ENCODE results near the gene PWP1. TPM values are rescaled to one million over a fixed set of nuclear protein-coding genes. Genes with fewer than 3 reads are reported as not detected.

The PWP1 gene
- 10 to 100 TPM; 21.9 to 36.2 (median 25.9) TPM for polyA plus RNA-seq

- WGBS, 3 donors = 0 to 1% (median 0%) methylated on average over 51 of the region's 51 CpGs
- H3K27ac ChIP-seq (ENCODE audit: low read depth, low read length) = no peak within 1 kb of the TSS
Measured at GRCh38 chr12:107685360-107686248, at the start of gene PWP1. Gene PWP1 (plus strand): TSS chr12:107685799. CDS start chr12:107685900, 101 bp downstream.

- H3K27ac ChIP-seq (ENCODE audit: low read depth, low read length) = no peak overlapping the region
Measured at GRCh38 chr12:107641154-107641553, 44.4 kb upstream of the PWP1 start.

DNA sequence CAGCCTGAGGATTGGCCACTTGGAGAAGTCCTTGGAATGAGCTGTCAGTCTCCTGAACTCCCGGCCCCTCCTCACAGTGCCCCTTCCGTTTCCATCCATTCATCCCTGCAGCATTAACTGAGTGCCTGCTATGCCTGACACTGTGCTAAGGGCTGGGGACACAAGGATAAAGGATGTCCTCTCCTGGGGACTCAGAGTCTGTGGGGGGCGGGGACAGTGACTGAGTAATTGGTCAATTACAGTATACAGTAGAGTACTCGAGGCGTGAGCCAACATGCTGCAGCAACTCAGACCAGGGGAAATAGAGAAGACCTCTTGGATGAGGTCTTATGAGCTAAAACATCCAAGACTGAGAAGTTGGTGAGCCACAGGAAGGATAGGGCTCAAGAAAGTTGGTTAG is 43.4 kb upstream of the PWP1 start:
- WGBS, 3 donors = 68 to 82% (median 82%) methylated on average over 5 of the region's 5 CpGs
- H3K27ac ChIP-seq (ENCODE audit: low read depth, low read length) = no peak overlapping the region

- no peak overlapping the region for H3K27ac ChIP-seq (ENCODE audit: low read depth, low read length)
- WGBS, 3 donors = 41 to 55% (median 42%) methylated on average over 27 of the region's 27 CpGs
Measured at GRCh38 chr12:107645630-107646333, 39.8 kb upstream of the PWP1 start.

- 91 to 94% (median 94%) methylated on average over 7 of the region's 7 CpGs for WGBS, 3 donors
- no peak overlapping the region for H3K27ac ChIP-seq (ENCODE audit: low read depth, low read length)
Measured at GRCh38 chr12:107646436-107646835, 39.2 kb upstream of the PWP1 start.

DNA sequence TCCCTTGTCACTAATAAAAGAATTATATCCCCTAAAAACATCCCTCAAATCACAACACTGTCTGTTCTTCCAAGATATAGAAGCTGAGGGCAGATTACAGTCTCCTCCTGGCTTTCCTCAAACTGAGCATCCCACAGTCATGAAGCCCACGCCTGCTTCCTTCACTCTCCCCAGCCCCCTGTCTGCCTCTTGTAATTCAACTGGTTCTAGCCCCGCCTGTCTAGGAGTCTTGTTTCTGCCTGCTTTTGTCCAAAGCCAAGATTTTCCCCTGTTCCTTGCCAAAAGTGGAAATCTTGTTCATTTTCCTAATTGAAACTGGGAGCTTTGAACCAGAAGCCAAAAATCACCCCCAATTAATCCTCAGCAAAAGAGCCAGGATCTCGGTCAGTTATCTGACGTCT is 35.9 kb upstream of the PWP1 start:
- 44 to 47% (median 45%) methylated on average over 4 of the region's 4 CpGs for WGBS, 3 donors
- H3K27ac ChIP-seq (ENCODE audit: low read depth, low read length) = no peak overlapping the region

DNA sequence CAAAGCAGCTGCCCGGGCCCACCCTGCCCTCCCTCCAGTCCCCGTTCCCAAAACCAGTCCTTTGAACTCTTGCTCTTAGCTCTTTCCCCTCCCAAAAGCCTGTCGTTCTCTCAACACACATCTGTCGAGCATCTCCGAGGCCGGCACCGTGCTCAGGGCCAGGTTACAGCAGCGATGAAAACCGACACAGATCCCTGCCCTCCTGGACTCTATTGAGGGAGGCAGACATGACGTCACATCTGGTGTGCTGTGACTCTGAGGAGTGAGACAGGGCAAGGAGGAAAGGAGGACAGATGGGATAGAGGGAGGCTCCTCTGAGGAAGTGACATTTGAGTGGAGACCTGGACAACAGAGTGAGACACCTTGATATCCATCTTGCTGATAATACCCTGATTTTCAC is 34.6 kb upstream of the PWP1 start:
- WGBS, 3 donors = 60 to 79% (median 73%) methylated on average over 10 of the region's 10 CpGs
- no peak overlapping the region for H3K27ac ChIP-seq (ENCODE audit: low read depth, low read length)

- WGBS, 3 donors = 31 to 74% (median 63%) methylated on average over 11 of the region's 11 CpGs
- H3K27ac ChIP-seq (ENCODE audit: low read depth, low read length) = no peak overlapping the region
Measured at GRCh38 chr12:107651571-107652449, 33.8 kb upstream of the PWP1 start.

DNA sequence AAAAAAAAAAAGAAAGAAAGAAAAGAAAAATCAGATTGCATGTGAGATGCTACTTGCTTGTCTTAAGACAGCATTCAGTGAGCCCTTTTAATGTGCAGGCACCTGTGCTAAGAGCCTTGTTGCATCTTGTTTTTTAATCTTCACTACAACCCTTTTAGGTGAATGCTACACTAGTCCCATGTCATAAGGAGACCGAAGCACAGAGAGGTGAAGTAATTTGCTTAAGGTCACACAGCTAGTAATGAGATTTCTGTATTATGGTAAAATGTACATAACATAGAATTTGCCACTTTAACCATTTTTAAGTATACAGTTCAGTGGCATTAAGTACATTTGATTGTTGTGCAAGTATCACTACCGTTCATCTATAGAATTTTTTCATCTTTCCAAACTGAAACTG is 32.1 kb upstream of the PWP1 start:
- no peak overlapping the region for H3K27ac ChIP-seq (ENCODE audit: low read depth, low read length)
- 70 to 89% (median 87%) methylated on average over 2 of the region's 2 CpGs for WGBS, 3 donors

- WGBS, 3 donors = 61 to 87% (median 72%) methylated on average over 4 of the region's 4 CpGs
- no peak overlapping the region for H3K27ac ChIP-seq (ENCODE audit: low read depth, low read length)
Measured at GRCh38 chr12:107654873-107655272, 30.7 kb upstream of the PWP1 start.

GRCh38 chr12:107655281-107656065 is 30.1 kb upstream of the PWP1 start:
- no peak overlapping the region for H3K27ac ChIP-seq (ENCODE audit: low read depth, low read length)
- WGBS, 3 donors = 76 to 82% (median 81%) methylated on average over 9 of the region's 9 CpGs

- no peak overlapping the region for H3K27ac ChIP-seq (ENCODE audit: low read depth, low read length)
Measured at GRCh38 chr12:107656302-107656701, 29.3 kb upstream of the PWP1 start.

DNA sequence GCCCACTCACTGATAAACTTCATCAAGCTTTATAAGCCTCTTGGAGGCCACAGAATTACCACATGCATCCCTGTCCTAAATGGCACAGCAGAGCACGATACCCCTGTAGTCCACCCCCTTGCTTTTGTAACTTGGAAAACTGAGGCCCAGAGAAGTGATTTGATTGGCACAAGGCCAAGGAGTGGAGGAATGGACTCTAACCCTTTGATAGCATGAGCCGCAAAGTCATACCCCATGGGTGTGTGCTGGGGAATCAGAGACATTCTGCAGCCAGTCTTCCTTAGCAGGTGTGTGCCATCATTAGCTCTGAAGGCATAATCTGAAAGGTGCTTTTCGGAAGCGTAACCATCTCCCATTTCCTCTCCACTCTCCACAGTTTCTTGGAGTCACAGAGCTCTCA is 28.5 kb upstream of the PWP1 start:
- H3K27ac ChIP-seq (ENCODE audit: low read depth, low read length) = no peak overlapping the region
- 91 to 96% (median 93%) methylated on average over 4 of the region's 4 CpGs for WGBS, 3 donors

GRCh38 chr12:107657621-107658020 is 28.0 kb upstream of the PWP1 start:
- no peak overlapping the region for H3K27ac ChIP-seq (ENCODE audit: low read depth, low read length)
- 83 to 93% (median 88%) methylated on average over 9 of the region's 9 CpGs for WGBS, 3 donors

DNA sequence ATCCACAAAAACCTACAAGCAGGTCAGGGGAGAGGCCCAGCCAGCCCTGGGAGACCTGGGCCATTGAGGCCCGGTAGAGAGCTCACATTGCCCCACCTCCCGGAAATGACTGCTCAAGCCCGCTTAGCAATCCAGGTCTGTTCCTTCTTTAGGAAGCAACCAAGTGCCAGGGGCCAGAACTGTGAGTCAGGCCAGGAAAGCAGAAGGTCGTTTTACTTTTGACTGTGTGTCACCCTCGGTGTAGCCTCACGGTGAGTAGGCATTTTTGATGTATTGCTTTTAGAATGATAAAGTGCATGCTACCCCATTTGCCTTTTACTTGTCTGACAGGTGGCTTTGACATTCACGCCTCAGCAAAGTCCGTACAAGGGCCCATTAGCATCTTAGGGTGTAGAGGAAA is 25.4 kb upstream of the PWP1 start:
- no peak overlapping the region for H3K27ac ChIP-seq (ENCODE audit: low read depth, low read length)
- 63 to 70% (median 65%) methylated on average over 8 of the region's 8 CpGs for WGBS, 3 donors

DNA sequence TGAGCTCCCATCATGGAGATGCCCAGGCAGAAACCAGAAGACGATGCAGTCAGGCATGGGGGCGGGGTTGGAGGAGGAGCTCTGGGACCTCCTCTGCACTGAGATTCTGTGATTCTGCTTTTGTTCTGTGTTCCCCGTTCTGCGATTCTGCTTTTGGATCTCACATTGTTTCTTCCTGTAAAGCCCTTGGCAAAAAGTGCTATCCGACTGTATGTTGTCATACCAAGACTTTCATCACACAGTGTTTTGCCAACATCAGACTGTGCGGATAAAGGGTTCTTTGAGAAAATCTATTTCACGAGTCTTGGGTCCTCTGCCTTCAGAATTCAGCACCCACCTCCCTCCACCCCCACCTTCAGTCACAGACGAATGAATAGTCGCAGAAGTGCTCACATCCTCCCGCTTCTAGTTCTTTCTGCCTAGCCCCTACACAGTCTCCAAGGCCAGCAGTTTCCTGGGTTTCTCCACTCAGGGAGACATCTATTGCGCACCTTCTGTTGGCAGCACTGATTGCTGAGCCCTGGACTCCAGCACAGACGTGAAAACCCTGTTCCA is 24.7 kb upstream of the PWP1 start:
- no peak overlapping the region for H3K27ac ChIP-seq (ENCODE audit: low read depth, low read length)
- 61 to 63% (median 61%) methylated on average over 12 of the region's 12 CpGs for WGBS, 3 donors

DNA sequence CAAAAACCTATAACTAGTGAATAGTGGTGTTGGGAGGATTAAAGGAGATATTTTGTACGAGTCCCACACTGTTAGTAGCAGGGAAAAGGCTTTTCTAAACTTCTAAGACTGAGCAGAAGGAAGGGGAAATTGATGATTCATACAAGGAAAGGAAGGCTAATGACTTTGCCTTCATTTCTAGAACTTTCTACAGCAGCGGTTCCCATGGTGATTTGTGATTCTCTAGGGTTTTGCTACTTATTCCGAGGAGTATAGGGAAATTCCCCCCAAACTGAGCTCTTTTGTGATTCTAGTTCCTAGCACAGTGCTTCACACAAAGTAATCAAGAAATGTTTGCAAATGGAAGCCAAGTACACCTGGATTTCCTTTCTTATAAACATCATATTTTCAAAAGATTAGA is 23.8 kb upstream of the PWP1 start:
- WGBS, 3 donors = 51 to 66% (median 53%) methylated on average over 3 of the region's 3 CpGs

DNA sequence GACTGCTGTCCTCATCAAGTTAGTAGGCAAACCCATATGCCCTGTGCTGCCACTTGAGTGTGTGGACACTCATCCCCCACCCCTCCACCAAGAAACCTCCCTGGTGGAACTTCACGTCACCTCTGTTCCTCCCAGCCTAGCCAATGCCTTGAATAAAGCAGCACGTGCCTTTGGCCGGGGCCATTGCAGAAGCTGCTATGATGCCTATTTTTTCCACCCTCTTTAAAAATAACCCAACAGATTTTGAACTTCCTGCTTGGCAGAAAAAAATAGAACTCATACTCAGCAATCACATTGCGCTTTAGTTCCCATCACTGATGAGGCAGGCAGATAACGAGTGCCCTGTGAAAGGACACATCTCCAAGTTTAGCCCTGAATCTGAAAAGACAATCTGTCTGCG is 23.1 kb upstream of the PWP1 start:
- 31 to 59% (median 35%) methylated on average over 6 of the region's 6 CpGs for WGBS, 3 donors
- no peak overlapping the region for H3K27ac ChIP-seq (ENCODE audit: low read depth, low read length)

More for the DNA sequence above, 23.8 kb upstream of the PWP1 start:
- no peak overlapping the region for H3K27ac ChIP-seq (ENCODE audit: low read depth, low read length)
